ENCODE results near the gene CPT2.

Gene CPT2

DNA sequence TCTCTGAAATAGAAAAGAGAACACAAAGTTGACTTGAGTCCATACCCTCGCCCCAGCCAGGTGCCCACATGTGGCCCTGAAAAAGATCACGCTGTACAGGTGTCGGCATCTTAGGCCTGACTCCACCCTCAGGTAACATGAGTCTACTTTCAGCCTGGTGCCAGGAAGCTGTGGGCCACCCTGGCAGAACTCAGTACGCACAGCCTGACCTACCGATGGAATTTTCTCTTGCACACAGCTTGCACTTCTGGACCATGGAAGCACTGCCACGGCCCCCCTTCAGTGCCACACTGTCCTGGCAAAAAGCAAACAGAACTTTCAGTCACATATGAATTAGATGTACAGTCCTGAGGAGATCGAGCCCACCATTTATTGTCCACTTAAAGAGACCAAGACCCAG lies 21.6 kb downstream of the CPT2 start:
- Histone ChIP-seq H3K9me3 (ENCODE audit: control insufficient read depth in 2 of 2, low read length in 2 of 2) (no peaks in the 10 kb centered on the region), H3K27me3 (ENCODE audit: control insufficient read depth in 1 of 2, insufficient read depth in 2 of 2, low read length in 2 of 2) (no peaks in the 10 kb centered on the region), H3K4me3 (ENCODE audit: low read length in 2 of 2) (no peak overlapping the region), H3K4me1 (ENCODE audit: control insufficient read depth, insufficient read depth, low read length) (peaks cover 18% of the 10 kb centered on the region), H3K27ac (ENCODE audit: low read length) (no peak overlapping the region), H3K36me3 (ENCODE audit: control insufficient read depth in 2 of 2, insufficient read depth in 2 of 2, low read length in 2 of 2) (peaks cover 25 to 38% of the 10 kb centered on the region in 2 donors), H3K9ac (ENCODE audit: low read length in 2 of 2) (no peak overlapping the region)

DNA sequence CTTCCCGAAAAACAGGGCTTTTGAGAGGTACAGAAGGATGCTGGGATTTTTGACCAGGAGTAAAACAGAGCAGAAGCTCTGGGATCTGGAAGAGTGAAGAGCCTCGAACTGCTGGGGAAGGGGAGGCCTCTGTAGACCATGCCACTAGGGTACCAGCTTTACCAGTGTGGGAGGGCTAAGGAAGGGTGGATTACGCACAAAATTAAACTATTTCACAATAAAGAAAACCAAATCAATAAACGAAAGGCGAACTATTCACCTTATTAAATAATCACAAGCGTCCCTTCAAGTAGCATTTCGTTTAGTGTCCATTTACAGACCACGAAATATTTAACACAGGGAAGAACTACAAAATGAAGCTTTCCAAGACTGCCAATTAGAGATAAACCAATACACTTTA lies 23.1 kb downstream of the CPT2 start:
- Histone ChIP-seq H3K36me3 (ENCODE audit: control insufficient read depth in 2 of 2, insufficient read depth in 2 of 2, low read length in 2 of 2) (peaks cover 14 to 25% of the 10 kb centered on the region in 2 donors), H3K9ac (ENCODE audit: low read length in 2 of 2) (peak overlapping the region; percentile 94 to 97), H3K4me3 (ENCODE audit: low read length in 2 of 2) (peak overlapping the region; percentile 66 to 94), H3K9me3 (ENCODE audit: control insufficient read depth in 2 of 2, low read length in 2 of 2) (no peaks in the 10 kb centered on the region), H3K4me1 (ENCODE audit: control insufficient read depth, insufficient read depth, low read length) (peaks cover 18% of the 10 kb centered on the region), H3K27me3 (ENCODE audit: control insufficient read depth in 1 of 2, insufficient read depth in 2 of 2, low read length in 2 of 2) (no peaks in the 10 kb centered on the region), H3K27ac (ENCODE audit: low read length) (peak overlapping the region; percentile 95)

DNA sequence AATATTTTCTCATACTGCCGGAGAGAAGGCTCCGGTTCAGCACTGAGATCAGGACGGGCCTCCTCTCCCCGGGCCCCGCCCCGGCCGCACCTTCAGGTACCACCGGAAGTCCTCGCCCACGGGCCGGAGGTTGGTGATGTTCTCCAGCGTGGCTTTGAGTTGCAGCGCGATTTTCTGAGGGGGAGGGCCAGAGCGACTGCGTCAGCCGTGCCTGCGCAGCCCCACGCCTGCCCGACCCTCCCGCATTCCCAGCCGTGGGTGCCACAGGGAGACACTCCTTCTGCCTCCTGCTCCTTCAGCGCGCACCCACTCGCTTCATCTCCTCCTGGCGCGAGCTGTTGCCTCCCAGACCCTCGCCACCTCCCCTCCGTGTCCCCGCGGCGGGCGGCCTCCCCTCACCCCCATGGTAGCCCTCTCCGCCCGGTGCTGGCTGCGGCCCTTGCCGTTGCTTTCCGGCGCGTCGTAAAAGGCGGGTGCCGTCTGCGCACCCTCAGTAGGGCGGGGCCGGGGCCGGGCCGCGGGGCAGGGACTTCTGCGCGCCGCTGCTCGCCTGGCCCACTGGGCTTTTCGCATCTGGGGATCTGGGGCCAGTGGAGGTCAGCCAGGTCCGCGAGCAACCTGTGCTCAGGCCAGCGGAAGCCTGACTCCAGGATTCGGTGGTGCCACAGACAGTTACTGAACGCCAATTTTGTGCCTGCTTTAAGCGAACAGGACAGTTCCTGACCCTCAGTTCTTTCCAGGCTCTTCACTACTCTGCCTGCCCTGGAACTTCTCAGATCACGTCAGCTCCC lies 23.7 kb downstream of the CPT2 start, which contains the start of gene CZIB:
CZIB (minus strand) TSS at position 464 of the 791 bp plus-strand sequence; CDS start at position 405, 59 bp downstream.
- Histone ChIP-seq H3K4me1 (ENCODE audit: control insufficient read depth, insufficient read depth, low read length) (peaks cover 18% of the 10 kb centered on the region), H3K36me3 (ENCODE audit: control insufficient read depth in 2 of 2, insufficient read depth in 2 of 2, low read length in 2 of 2) (peaks cover 14 to 23% of the 10 kb centered on the region in 2 donors), H3K4me3 (ENCODE audit: low read length in 2 of 2) (peak within 1 kb of the TSS; percentile 66 to 94), H3K9me3 (ENCODE audit: control insufficient read depth in 2 of 2, low read length in 2 of 2) (no peaks in the 10 kb centered on the region), H3K27me3 (ENCODE audit: control insufficient read depth in 1 of 2, insufficient read depth in 2 of 2, low read length in 2 of 2) (no peaks in the 10 kb centered on the region), H3K27ac (ENCODE audit: low read length) (peak within 1 kb of the TSS; percentile 95), H3K9ac (ENCODE audit: low read length in 2 of 2) (peak within 1 kb of the TSS; percentile 94 to 97)

DNA sequence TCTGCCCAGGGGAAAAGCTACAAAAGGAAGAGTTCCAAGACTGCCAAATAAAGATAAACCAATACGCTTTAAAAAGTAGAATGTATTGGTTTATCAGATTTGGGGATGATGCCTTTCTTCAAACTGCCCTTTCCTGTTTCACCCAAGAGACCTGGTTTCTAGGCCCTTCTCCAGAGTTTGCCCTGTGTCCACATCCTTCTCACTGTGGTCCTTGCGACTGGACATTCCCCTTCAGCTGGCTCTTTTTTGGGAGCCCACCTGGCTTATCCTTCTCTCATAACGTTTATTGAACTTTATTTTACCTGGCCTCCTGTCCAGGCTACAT lies 24.3 kb downstream of the CPT2 start:
- peak overlapping the region; percentile 95 for H3K27ac ChIP-seq (ENCODE audit: low read length)
- peaks cover 18% of the 10 kb centered on the region for H3K4me1 ChIP-seq (ENCODE audit: control insufficient read depth, insufficient read depth, low read length)
- peak overlapping the region; percentile 66 to 94 for H3K4me3 ChIP-seq (ENCODE audit: low read length in 2 of 2)
- no peaks in the 10 kb centered on the region for H3K9me3 ChIP-seq (ENCODE audit: control insufficient read depth in 2 of 2, low read length in 2 of 2)
- H3K36me3 ChIP-seq (ENCODE audit: control insufficient read depth in 2 of 2, insufficient read depth in 2 of 2, low read length in 2 of 2): peaks cover 12 to 19% of the 10 kb centered on the region in 2 donors
- no peaks in the 10 kb centered on the region for H3K27me3 ChIP-seq (ENCODE audit: control insufficient read depth in 1 of 2, insufficient read depth in 2 of 2, low read length in 2 of 2)
- peak overlapping the region; percentile 94 to 97 for H3K9ac ChIP-seq (ENCODE audit: low read length in 2 of 2)

DNA sequence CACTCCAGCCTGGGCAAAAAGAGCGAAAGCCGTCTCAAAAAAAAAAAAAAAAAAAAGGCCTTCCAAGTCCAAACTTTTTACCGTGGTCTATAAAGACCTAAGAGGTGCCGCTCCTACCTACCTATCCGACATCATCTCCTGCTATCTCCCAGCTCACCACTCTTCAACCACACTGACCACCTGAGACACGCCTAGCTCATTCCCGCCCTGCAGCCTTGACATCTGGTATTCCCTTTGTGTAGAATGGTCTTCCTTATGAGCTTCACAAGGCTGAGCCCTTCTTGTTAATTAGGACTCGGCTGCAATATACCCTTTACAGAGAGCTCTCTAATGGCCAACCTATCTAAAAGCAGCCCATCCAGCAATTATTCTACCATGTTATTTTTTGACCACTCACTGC lies 41.0 kb downstream of the CPT2 start:
- Histone ChIP-seq H3K27ac (ENCODE audit: low read length) (no peak overlapping the region), H3K27me3 (ENCODE audit: control insufficient read depth in 1 of 2, insufficient read depth in 2 of 2, low read length in 2 of 2) (no peaks in the 10 kb centered on the region), H3K4me1 (ENCODE audit: control insufficient read depth, insufficient read depth, low read length) (peaks cover 24% of the 10 kb centered on the region), H3K36me3 (ENCODE audit: control insufficient read depth in 2 of 2, insufficient read depth in 2 of 2, low read length in 2 of 2) (peaks cover 19 to 30% of the 10 kb centered on the region in 2 donors), H3K9ac (ENCODE audit: low read length in 2 of 2) (peak overlapping the region; percentile 89 to 97), H3K9me3 (ENCODE audit: control insufficient read depth in 2 of 2, low read length in 2 of 2) (no peaks in the 10 kb centered on the region), H3K4me3 (ENCODE audit: low read length in 2 of 2) (peak overlapping the region; percentile 94 to 100)

DNA sequence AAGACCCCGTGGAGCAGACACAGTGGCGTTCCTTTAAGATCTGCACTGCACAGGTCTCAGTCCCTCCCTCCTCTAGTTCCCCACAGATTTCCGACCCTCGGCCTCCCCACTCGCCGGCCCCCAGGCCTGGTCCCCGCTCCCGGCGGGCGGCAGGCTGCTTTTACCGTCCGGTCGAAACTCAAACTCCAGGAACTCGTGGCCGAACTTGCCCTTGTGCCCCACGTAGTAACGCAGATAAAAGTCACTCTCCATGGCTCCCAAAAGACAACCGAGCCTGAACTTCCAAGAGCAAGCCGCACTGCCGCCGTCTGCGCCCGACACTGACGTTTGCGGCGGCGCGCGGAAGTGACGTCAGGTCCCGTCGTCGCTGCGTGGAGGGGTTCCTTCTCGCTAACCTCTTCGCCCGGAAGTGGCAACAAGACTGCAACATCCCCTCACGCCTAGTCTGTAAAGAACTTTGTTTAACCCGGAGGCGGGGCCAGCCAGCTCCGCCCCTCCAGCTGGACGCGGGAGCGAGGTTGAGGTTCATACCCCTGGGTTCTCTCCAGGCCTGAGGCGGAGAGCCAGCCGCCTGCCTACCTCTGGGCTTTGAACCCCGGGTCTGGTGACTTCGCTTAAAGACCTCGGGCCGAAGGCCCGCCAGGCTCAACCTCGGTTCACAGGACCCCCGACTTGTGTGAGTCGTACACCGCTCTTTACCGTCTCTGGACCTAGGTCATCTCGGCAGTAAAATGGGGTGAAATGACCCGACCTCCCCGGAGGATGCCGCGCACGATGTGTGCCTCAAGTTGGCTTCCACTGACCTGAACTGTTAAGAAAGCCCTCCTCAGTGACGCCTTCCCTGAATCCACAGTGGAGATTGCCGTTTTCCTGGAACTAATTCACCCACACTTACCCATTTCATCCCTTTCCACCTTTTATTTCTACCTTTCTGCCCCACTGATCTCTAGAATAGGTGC lies 41.9 kb downstream of the CPT2 start, which contains the start of gene MAGOH:
MAGOH (minus strand) TSS at position 322 of the 959 bp plus-strand sequence; CDS start at position 252, 70 bp downstream.
- Histone ChIP-seq H3K9me3 (ENCODE audit: control insufficient read depth in 2 of 2, low read length in 2 of 2) (no peaks in the 10 kb centered on the region), H3K4me3 (ENCODE audit: low read length in 2 of 2) (peak within 1 kb of the TSS; percentile 94 to 100), H3K27ac (ENCODE audit: low read length) (peak within 1 kb of the TSS; percentile 74), H3K27me3 (ENCODE audit: control insufficient read depth in 1 of 2, insufficient read depth in 2 of 2, low read length in 2 of 2) (no peaks in the 10 kb centered on the region), H3K36me3 (ENCODE audit: control insufficient read depth in 2 of 2, insufficient read depth in 2 of 2, low read length in 2 of 2) (peaks cover 14 to 25% of the 10 kb centered on the region in 2 donors), H3K9ac (ENCODE audit: low read length in 2 of 2) (peak within 1 kb of the TSS; percentile 89 to 97), H3K4me1 (ENCODE audit: control insufficient read depth, insufficient read depth, low read length) (peaks cover 24% of the 10 kb centered on the region)

DNA sequence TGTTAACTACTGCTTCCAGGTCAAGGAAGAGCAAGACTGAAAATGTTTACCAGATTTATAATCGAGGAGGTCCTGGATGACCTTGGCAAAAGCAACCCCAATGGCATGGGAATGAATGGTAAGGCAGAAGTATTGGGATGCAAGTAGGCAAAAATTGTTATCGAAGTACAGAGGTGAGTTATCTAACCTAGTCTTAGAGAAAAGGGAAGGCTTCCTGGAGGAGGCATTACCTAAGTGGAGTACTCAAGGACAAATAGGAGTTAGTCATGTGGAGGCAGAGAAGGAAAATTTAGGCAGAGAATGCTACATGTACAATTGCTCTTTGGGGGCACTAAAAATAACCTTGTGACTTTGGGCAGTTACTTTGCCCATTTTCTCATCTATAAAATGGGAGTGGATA lies 45.2 kb downstream of the CPT2 start:
- no peak overlapping the region for H3K27ac ChIP-seq (ENCODE audit: low read length)
- no peak overlapping the region for H3K4me3 ChIP-seq (ENCODE audit: low read length in 2 of 2)
- no peak overlapping the region for H3K9ac ChIP-seq (ENCODE audit: low read length in 2 of 2)
- H3K4me1 ChIP-seq (ENCODE audit: control insufficient read depth, insufficient read depth, low read length): peaks cover 19% of the 10 kb centered on the region
- no peaks in the 10 kb centered on the region for H3K9me3 ChIP-seq (ENCODE audit: control insufficient read depth in 2 of 2, low read length in 2 of 2)
- no peaks in the 10 kb centered on the region for H3K27me3 ChIP-seq (ENCODE audit: control insufficient read depth in 1 of 2, insufficient read depth in 2 of 2, low read length in 2 of 2)
- no peaks in the 10 kb centered on the region for H3K36me3 ChIP-seq (ENCODE audit: control insufficient read depth in 2 of 2, insufficient read depth in 2 of 2, low read length in 2 of 2)

DNA sequence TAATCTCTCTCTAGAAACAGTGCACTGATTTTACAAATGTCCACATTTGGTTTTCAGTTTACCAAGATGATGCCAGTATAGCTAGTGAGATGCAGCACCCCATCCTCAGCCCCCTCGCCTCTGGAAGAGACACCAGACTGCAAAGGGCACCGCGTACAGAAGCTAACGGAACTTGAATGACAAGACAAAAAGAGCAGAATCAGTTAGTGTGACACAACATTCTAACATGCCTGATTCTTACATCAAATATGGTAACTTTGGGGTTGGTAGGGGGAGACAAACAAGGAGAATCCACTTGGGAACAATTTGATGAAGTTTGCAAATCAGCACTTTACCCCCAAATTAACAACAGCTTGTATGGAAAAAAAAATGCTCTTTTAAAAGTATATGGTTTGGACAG lies 45.8 kb downstream of the CPT2 start:
- Histone ChIP-seq H3K27ac (ENCODE audit: low read length) (no peak overlapping the region), H3K36me3 (ENCODE audit: control insufficient read depth in 2 of 2, insufficient read depth in 2 of 2, low read length in 2 of 2) (no peaks in the 10 kb centered on the region), H3K4me3 (ENCODE audit: low read length in 2 of 2) (no peak overlapping the region), H3K9me3 (ENCODE audit: control insufficient read depth in 2 of 2, low read length in 2 of 2) (no peaks in the 10 kb centered on the region), H3K9ac (ENCODE audit: low read length in 2 of 2) (no peak overlapping the region), H3K27me3 (ENCODE audit: control insufficient read depth in 1 of 2, insufficient read depth in 2 of 2, low read length in 2 of 2) (no peaks in the 10 kb centered on the region), H3K4me1 (ENCODE audit: control insufficient read depth, insufficient read depth, low read length) (peaks cover 14% of the 10 kb centered on the region)

DNA sequence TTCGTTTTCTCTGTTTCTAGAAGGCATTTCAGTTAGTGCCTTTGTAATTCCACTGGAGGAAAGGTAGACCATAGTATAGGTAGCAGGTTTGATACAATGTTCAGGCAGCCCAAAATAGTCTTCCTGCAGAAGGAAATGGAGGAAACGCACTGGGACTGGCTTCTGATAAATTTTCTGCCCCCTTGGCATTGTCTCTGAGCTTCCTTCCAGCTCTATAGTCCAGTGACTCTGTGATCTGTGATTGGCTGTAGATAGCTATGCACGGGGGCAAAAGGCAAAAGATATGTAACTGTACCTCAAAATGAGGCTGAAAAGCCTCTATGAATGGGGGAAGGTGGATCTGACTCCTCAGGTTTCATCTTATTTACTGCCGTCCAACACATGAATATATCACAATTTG lies 47.5 kb downstream of the CPT2 start:
- Histone ChIP-seq H3K36me3 (ENCODE audit: control insufficient read depth in 2 of 2, insufficient read depth in 2 of 2, low read length in 2 of 2) (no peaks in the 10 kb centered on the region), H3K4me1 (ENCODE audit: control insufficient read depth, insufficient read depth, low read length) (peaks cover under 1% of the 10 kb centered on the region), H3K9me3 (ENCODE audit: control insufficient read depth in 2 of 2, low read length in 2 of 2) (no peaks in the 10 kb centered on the region), H3K27ac (ENCODE audit: low read length) (no peak overlapping the region), H3K9ac (ENCODE audit: low read length in 2 of 2) (no peak overlapping the region), H3K27me3 (ENCODE audit: control insufficient read depth in 1 of 2, insufficient read depth in 2 of 2, low read length in 2 of 2) (no peaks in the 10 kb centered on the region), H3K4me3 (ENCODE audit: low read length in 2 of 2) (no peak overlapping the region)

DNA sequence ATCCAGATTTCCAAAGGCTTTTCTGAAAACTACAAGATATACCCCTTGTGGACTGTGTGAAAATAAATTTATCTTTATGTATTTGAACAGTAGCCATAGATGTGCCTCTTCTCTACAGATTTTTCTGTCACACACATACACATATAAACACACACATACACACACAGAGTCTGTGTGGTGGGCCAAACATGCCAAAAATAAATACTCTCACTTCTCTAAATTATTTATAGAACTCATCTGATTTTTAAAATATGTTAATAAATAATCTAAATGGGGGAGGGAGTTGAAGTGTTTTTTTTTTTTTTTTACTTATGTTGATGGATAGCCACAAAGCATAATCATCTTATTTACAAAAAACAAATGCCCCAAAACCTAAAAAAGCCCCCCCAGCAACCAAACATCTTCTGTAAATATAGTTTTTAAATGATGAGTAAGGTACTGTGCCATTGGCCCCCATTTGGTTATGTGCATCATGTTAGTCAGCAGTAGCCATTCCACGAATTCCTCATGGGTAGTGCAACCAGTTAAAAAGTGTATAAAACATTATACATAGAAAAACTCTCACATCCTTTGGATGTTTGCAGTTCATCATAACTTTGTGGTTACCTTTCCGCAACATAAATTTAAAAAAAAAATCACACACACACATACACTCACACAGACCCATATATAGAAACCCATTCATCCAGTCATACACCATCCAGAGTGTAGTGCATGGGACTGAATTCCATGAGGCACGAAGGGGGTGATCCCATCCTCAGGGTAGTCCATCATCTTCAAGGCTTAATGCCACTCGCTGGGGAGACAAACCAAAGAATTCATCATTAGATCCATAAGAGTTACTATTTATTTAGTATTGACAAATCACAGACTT lies 49.9 kb downstream of the CPT2 start:
- Histone ChIP-seq H3K27ac (ENCODE audit: low read length) (no peak overlapping the region), H3K27me3 (ENCODE audit: control insufficient read depth in 1 of 2, insufficient read depth in 2 of 2, low read length in 2 of 2) (no peaks in the 10 kb centered on the region), H3K4me1 (ENCODE audit: control insufficient read depth, insufficient read depth, low read length) (no peaks in the 10 kb centered on the region), H3K9ac (ENCODE audit: low read length in 2 of 2) (no peak overlapping the region), H3K36me3 (ENCODE audit: control insufficient read depth in 2 of 2, insufficient read depth in 2 of 2, low read length in 2 of 2) (no peaks in the 10 kb centered on the region), H3K4me3 (ENCODE audit: low read length in 2 of 2) (no peak overlapping the region), H3K9me3 (ENCODE audit: control insufficient read depth in 2 of 2, low read length in 2 of 2) (no peaks in the 10 kb centered on the region)

All from stomach smooth muscle (tissue), 2 donors.